ENCODE data around the gene ZSCAN16.

GRCh38 chr6:28158318-28158717, 33.9 kb downstream of the ZSCAN16 start:
- TF ChIP-seq CTCF (IDR thresholded peaks at IDR 0.05 in 8 of 11, conservative IDR thresholded peaks at IDR 0.05 in 3 of 11): no peak
- no peak for TF ChIP-seq POLR2A (IDR thresholded peaks at IDR 0.05)
- TF ChIP-seq POLR2AphosphoS5 (IDR thresholded peaks at IDR 0.05): no peak

Data from spleen (tissue), 7 donors.